Hepatocyte (in vitro differentiated cells): ENCODE measurements around the gene P3R3URF.

ENCODE experiments used
- EZH2 ChIP-seq: fragments of 200-600 bp; sonication (generic); IDR thresholded peaks from 2 replicates; pipeline ENCODE4 v1.6.1; 2016; ENCODE audit warnings: antibody characterized with exemption, mild to moderate bottlenecking, borderline replicate concordance
- EZH2phosphoT487 ChIP-seq: fragments of 200-600 bp; sonication (generic); IDR thresholded peaks from one replicate; pipeline ENCODE4 v1.6.1; 2018; ENCODE audit warnings: antibody characterized with exemption, mild to moderate bottlenecking, low read depth, moderate library complexity; ENCODE audit not compliant: unreplicated experiment, severe bottlenecking
- TF ChIP-seq, protein P1 (sequence below): fragments of 200-600 bp; sonication (generic); IDR thresholded peaks from 2 replicates; pipeline ENCODE4 v1.5.1; 2016; ENCODE audit warnings: antibody characterized with exemption, mild to moderate bottlenecking; ENCODE audit not compliant: poor library complexity

DNA sequence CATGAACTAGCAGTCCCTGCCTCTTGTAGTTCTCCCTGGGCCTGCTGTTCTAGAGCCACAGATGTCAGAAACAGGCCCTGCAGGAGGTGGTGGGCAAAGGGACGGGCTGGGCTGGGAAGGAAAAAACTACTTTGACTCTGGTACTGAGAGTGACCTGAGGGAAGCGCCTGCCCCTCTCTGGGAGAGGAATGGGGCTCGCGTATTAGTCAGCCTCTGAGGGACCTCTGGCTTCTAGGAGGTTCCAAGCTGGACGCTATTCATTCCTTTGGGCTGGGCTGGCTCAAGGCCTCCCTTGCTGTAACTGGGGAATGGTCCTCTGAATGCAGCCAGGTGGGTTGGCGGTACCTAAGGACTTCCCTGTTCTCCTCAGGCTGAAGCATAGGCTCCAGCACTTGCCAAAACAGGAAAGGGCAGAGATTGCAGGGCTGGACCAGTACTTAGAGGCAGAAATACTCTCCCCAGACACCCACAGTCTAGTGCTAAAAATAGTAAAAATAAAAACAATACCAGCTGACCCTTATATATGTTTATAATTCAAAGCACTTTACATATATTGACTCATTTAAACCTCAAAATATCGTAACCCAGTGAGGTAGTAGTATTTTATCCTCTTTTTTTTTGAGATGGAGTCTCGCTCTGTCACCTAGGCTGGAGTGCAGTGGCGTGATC, 14.9 kb upstream of the P3R3URF start:
- TF ChIP-seq EZH2: no peak
- TF ChIP-seq, protein P1, sequence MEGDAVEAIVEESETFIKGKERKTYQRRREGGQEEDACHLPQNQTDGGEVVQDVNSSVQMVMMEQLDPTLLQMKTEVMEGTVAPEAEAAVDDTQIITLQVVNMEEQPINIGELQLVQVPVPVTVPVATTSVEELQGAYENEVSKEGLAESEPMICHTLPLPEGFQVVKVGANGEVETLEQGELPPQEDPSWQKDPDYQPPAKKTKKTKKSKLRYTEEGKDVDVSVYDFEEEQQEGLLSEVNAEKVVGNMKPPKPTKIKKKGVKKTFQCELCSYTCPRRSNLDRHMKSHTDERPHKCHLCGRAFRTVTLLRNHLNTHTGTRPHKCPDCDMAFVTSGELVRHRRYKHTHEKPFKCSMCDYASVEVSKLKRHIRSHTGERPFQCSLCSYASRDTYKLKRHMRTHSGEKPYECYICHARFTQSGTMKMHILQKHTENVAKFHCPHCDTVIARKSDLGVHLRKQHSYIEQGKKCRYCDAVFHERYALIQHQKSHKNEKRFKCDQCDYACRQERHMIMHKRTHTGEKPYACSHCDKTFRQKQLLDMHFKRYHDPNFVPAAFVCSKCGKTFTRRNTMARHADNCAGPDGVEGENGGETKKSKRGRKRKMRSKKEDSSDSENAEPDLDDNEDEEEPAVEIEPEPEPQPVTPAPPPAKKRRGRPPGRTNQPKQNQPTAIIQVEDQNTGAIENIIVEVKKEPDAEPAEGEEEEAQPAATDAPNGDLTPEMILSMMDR: no peak
- TF ChIP-seq EZH2phosphoT487: no peak
